Dermis microvascular lymphatic vessel endothelial cell (primary cell): Measurements from ENCODE around the gene SPATA18. TPM values are rescaled to one million over a fixed set of nuclear protein-coding genes. Genes with fewer than 3 reads are reported as not detected.

Experiments used
- DNase-seq, 2 donors: peaks; one replicate each; pipeline versions ENCODE4 v3.0.0 to v3.0.0-alpha.2; 2010; ENCODE audit warnings: low read depth in 2 of 2
- total RNA-seq: library from RNA; depleted of rRNA; stranded (reverse); fragments of >200 nt; gene quantifications from 2 replicates; pipeline ENCODE4 v1.2.1, GENCODE V29; 2014

The SPATA18 gene
- 1.9 and 2.2 TPM in 2 replicates for total RNA-seq

- DNase-seq = peak in 1 of 2 donors; percentile 29
Measured at GRCh38 chr4:52051213-52051614, at the start of gene SPATA18. SPATA18 (plus strand) TSS chr4:52051304; CDS start chr4:52051705, 401 bp downstream.

- DNase-seq = no peak
Measured at GRCh38 chr4:52001616-52002015, 49.5 kb upstream of the SPATA18 start.

GRCh38 chr4:52004414-52004813, 46.7 kb upstream of the SPATA18 start:
- no peak for DNase-seq

GRCh38 chr4:52005604-52006273, 45.4 kb upstream of the SPATA18 start:
- DNase-seq = no peak

GRCh38 chr4:52006887-52007286, 44.2 kb upstream of the SPATA18 start:
- DNase-seq = no peak

DNA sequence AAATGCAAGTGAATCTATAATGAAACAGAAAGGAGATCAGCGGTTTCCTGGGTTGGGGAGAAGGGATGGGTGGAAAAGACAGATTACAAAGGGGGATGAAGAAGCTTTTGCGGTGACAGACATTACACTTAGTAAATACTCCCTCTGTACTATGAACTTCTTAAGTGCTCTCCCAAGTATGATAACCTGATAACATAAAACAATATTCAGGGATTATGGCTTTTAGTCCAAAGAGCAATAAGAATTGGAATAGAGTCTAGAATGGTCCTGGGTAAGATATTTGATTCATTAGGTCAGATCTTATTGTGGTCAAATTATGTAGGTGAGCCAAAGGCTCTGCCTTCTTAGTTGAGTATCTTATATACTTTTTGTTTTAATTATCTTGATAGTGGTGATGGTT, 40.1 kb upstream of the SPATA18 start:
- no peak for DNase-seq

DNA sequence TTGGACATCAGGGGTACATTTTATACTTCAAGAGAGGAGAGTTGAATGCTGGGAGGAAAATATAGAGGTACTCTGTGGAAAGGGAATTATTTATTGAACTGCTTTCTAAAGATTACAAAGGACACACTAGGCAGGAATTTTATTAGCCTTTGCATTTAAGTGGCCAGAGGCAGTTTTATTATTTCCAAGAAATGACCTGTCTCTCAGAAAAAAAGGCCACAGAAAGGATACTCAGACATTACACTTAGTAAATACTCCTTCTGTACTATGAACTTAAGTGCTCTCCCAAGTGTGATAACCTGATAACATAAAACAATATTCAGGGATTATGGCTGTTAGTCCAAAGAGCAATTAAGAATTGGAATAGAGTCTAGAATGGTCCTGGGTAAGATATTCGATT, 38.5 kb upstream of the SPATA18 start:
- DNase-seq = no peak

GRCh38 chr4:52014903-52015302, 36.2 kb upstream of the SPATA18 start:
- DNase-seq = no peak

DNA sequence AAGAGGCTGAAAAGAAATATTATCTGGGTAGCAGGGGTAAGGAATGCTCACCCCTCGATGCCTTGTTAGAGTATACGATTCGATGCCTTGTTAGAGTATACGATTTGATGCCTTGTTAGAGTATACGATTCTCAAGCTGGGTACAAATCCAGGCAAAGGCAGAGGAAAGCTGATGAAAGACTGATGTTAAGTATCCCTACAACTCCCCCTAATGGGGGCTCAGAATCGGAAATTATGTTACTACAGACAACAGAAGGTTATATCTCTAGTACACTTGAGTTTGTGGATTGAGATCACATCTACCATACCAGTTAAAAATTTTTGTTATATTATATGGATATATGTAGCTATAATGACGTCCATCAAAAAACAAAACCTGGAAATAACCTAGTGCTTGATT, 35.7 kb upstream of the SPATA18 start:
- DNase-seq = peak; percentile 10 to 39

- no peak for DNase-seq
Measured at GRCh38 chr4:52016981-52017380, 34.1 kb upstream of the SPATA18 start.

- no peak for DNase-seq
Measured at GRCh38 chr4:52017814-52018213, 33.3 kb upstream of the SPATA18 start.

DNA sequence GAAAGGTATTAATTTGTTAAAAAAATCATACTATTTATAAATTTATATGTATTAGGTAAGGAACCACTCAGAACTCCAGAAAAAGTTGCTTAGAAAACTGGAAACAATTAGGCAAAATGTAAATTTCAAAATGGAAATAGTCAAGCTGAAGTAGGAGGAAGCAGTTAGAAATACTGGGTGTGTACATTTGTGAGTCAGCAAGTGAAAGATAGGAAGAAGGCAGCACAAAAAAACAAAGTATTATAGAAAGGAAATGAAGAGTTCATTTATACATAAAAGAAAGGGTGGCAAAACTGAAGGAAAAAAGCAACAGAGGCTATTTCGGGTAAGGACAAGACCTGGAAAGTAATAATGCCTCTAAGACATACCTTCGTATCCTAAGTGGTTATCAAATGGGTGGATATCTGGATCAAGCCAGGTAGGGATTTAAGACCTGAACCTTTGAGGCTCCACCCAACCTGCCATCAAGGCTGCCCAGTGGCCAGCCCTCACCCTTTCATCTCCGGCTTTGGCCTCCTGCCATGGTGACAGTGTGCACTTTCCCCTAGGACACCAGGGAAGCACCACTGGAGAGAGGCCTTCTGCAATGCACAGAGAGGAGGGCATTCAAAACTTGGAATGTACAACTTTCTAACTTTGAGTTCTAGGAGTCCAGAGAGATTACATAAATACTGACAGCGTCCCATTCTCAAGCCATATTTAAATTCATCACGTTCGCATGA, 31.0 kb upstream of the SPATA18 start, which contains the start of gene LRRC66:
LRRC66 (minus strand) TSS at position 428 of the 722 bp plus-strand sequence. CDS start 2,750 bp downstream, outside the sequence.
- peak in 1 of 2 donors; percentile 12 for DNase-seq

DNA sequence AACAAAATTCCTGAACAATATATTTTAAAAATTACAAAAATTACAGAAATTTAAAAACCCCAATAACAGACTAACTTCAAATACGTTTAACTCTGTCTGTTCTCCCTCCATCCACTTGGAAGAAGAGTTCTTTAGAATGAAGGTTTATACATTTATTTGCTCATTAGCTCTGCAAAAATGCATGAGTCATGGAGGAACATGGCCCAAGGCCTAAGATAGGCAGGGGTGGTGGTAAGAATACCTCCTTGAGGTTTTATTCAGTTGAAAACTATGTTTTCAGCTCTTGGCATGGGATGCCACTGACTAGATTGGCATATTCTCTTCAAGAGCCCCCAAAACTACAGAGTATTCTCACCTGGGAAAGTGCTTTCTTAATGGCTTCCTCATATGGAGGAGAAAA, 22.1 kb upstream of the SPATA18 start:
- DNase-seq = no peak

DNA sequence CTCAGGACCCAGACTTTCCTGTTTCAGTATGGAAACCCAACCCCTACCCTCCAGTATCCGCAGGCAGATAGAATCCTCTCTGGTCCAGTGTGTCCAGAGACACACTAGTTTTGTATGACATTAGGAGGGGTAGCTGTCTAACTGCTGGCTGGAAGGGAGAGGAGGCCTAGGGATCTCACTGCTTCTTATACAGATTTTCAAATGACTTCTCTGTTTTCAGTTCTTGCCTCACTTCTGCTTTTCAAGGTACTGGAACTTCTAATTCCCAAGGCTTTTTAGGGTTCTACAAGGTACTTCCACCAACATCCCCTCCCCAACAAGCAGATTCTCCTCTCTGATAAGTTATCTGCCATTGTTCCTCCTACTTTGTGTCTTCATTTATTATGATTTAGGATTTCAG, 19.1 kb upstream of the SPATA18 start:
- DNase-seq = no peak

GRCh38 chr4:52035190-52035589, 15.9 kb upstream of the SPATA18 start:
- no peak for DNase-seq

DNA sequence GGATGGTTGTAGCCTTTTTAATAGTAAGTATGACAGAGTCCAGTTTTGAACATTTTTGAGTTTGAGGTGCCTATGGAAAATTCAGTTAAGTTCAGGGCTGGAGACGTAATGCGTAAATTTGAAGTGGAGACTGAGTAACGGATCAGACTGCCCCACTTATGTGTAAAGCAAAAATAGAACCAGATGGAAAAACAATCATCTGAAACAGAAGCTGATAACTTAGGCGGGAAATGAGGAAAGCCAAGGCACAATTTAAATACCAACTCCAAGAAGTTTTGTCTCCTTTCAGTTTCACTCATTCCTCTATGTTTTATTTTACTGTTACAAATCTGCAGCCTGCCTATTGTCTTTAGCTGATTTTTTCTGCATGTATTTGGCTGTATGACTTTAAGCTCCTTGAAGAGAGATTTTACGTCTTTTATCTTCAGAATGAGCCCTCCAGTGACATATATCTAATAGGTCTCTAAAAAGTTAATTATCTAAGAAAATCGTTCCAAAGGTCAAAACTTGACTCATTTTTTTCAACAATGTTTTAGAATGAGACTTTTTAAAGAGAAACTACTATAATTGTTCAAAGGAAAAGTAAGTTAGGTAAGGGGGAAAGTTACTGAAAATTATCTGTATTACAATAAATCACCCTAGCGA, 14.1 kb upstream of the SPATA18 start:
- DNase-seq = no peak

DNA sequence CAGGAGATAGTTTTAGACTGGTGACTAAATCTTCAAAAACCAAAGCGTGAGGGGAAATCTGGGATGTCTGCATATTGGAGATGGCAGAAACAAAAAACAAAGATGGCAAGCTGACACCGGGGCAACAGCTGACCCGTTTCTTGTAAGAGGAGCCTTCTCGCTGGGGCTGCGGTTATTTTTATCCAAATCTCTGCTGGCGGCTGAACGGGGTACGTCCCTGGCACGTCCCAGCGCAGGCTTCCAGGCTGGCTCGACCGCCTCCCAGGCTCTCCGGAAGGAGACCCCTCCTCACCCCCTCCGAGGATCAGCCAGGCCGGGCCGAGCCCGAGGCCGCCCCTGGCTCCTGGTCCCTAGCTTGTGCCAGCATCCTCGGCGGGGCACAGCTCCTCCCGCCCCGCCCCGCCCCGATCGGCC, 13.4 kb upstream of the SPATA18 start:
- peak in 1 of 2 donors; percentile 22 for DNase-seq

DNA sequence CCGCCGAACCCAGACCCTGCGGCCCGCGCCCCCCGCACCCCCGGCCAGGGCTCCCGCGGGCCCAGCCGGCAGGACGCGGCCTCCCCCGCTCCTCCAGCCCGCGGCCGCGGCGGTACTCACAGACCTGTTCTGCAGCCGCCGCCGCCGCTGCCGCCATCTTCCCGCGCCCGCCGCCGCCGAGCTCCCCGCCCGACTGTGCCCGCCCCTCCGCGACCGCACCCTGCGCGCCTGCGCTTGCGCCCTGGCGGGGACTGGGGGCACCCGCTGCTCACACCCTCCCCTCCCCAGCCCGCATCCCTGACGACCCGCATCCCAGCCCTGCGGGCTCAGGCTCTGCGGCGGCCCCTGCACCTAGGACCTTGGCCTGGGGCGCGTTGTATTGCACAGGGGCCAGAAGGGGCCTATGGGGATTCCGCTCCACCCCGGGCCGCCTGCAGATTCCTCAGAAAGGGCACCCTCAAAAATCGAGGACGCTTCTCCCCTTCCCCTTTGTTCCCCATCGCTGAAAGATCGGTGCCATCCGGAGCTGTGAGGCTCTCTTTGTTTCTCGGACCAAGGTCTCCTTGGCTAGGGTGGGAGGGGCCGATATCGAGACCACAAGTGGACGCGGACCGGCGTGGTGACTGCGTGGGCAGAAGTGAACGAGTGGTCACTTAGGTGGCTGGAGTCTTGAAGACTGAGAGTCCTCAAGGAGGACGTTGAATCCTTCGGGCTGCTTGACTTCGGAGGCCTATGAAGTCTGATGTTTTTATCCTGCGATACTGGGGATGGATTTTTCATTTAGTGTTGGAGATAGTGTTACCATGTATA, 12.8 kb upstream of the SPATA18 start, which contains the start of gene SGCB:
SGCB (minus strand) TSS at position 197 of the 810 bp plus-strand sequence; CDS start at position 157, 40 bp downstream.
- peak in 1 of 2 donors; percentile 52 for DNase-seq

DNA sequence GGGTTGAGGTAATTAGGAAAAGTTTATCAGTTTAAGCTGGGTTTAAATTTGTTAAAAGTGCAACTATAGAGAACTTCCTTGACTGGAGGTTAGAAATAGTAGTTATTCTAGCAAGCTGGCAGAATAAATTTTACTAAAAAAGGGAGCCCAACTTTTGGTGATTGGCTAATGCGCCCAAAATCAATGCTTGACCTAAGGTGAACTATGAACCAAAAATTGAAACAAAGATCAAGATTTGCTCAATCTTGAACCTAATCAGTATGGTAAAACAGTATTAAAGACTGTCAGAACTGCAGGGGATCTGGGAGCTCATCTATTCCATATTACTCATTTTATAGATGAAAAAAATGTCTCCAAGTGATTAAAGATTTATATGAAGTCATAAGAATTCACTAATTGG, 6.1 kb upstream of the SPATA18 start:
- DNase-seq = no peak

DNA sequence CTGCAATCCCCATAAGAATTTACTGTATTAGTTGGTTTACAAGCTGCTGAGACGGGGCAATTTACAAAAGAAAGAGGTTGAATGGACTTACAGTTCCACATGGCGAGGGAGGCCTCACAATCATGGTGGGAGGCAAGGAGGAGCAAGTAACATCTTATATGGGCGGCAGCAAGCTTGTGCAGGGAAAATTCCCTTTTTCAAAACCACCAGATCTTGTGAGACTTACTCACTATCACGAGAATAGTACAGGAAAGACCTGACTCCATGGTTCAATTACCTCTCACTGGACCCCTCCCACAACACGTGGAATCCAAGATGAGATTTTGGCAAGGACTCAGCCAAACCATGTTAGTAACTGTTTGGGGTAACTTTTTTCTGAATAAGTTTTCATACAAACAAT, 1.8 kb upstream of the SPATA18 start:
- no peak for DNase-seq
